Measurements from ENCODE around the gene MAPK1. TPM values are rescaled to one million over a fixed set of nuclear protein-coding genes. Genes with fewer than 3 reads are reported as not detected.

Gene MAPK1
- total RNA-seq, 1 experiment from 2014 or later = 53.6 TPM

DNA sequence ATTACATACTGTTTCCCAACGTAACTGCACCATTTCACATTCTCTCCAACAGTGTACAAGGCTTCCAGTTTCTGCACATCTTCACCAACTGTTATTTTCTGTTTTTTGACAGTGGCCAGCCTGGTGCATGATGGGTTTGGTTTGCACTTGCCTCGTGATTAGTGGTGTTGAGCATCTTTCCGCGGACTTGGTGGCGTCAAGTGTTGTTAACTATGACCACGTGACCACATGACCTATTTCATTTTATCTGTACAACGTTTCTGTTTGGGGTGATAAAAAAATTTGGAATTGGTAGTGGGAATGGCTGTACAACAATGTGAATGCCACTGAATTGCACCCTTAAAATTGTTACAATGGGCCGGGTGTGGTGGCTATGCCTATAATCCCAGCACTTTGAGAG lies 129.4 kb downstream of the MAPK1 start:
- Histone ChIP-seq H4K20me1 (ENCODE audit: insufficient read depth, low read depth, low read length) (no peaks in the 10 kb centered on the region), H3K36me3 (ENCODE audit: insufficient read depth, low read length) (no peaks in the 10 kb centered on the region), H3K4me1 (ENCODE audit: low read length) (peaks cover 10% of the 10 kb centered on the region), H3K9me3 (ENCODE audit: low read length) (no peaks in the 10 kb centered on the region), H3K79me2 (ENCODE audit: low read length) (no peaks in the 10 kb centered on the region), H3K9me2 (replicated peaks; ENCODE audit: insufficient read depth, low read length) (no peaks in the 10 kb centered on the region), H3K27ac (ENCODE audit: low read length) (no peak overlapping the region), H3K4me2 (ENCODE audit: low read depth, low read length, poor library complexity, severe bottlenecking) (no peak overlapping the region), H3K27me3 (ENCODE audit: low read length) (no peaks in the 10 kb centered on the region), H3K9ac (ENCODE audit: low read length) (no peak overlapping the region), H2AFZ (ENCODE audit: low read length) (no peak overlapping the region), H3K4me3 (ENCODE audit: low read length) (no peak overlapping the region)
- DNase-seq = no peak

GRCh38 chr22:21736948-21737347 lies 130.5 kb downstream of the MAPK1 start:
- Histone ChIP-seq H4K20me1 (ENCODE audit: insufficient read depth, low read depth, low read length) (no peaks in the 10 kb centered on the region), H2AFZ (ENCODE audit: low read length) (no peak overlapping the region), H3K27ac (ENCODE audit: low read length) (no peak overlapping the region), H3K9me2 (replicated peaks; ENCODE audit: insufficient read depth, low read length) (no peaks in the 10 kb centered on the region), H3K4me2 (ENCODE audit: low read depth, low read length, poor library complexity, severe bottlenecking) (no peak overlapping the region), H3K27me3 (ENCODE audit: low read length) (no peaks in the 10 kb centered on the region), H3K4me1 (ENCODE audit: low read length) (peaks cover 10% of the 10 kb centered on the region), H3K9ac (ENCODE audit: low read length) (no peak overlapping the region), H3K4me3 (ENCODE audit: low read length) (no peak overlapping the region), H3K9me3 (ENCODE audit: low read length) (no peaks in the 10 kb centered on the region), H3K36me3 (ENCODE audit: insufficient read depth, low read length) (no peaks in the 10 kb centered on the region), H3K79me2 (ENCODE audit: low read length) (no peaks in the 10 kb centered on the region)
- no peak for DNase-seq

DNA sequence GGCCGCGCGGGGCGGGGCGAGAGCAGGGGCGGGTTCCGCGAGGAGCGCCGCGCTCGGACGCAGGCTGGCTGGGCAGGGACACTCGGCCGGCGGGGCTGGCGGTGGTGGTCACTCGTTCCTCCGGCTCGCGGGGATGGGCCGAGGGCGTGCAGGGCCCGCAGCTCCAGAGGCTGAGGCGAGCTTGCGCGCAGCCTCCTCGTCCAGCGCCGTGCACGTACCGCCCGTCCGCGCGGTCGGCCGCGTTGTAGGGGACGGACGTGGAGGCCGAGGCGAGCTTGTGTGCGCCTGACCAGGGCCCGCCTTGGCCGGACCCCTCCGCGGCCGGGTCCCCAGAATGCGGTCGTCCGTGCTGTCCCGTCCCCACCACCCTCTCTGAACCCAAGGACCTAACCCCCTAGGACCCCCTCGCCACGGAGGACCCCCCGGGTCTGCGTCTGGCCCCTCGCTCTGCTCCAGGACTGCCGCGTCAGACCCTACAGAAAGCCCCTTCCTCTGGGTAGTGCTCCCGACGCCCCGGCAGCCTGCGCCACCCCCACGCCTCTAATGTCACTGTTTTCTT lies 131.3 kb downstream of the MAPK1 start:
- H3K4me3 ChIP-seq (ENCODE audit: low read length) = no peak overlapping the region
- peaks cover 10% of the 10 kb centered on the region for H3K4me1 ChIP-seq (ENCODE audit: low read length)
- H3K27ac ChIP-seq (ENCODE audit: low read length) = no peak overlapping the region
- no peak overlapping the region for H3K9ac ChIP-seq (ENCODE audit: low read length)
- DNase-seq = no peak
- no peaks in the 10 kb centered on the region for H3K9me2 ChIP-seq (replicated peaks; ENCODE audit: insufficient read depth, low read length)
- H3K4me2 ChIP-seq (ENCODE audit: low read depth, low read length, poor library complexity, severe bottlenecking) = no peak overlapping the region
- H3K79me2 ChIP-seq (ENCODE audit: low read length) = no peaks in the 10 kb centered on the region
- no peak overlapping the region for H2AFZ ChIP-seq (ENCODE audit: low read length)
- H3K36me3 ChIP-seq (ENCODE audit: insufficient read depth, low read length) = no peaks in the 10 kb centered on the region
- H4K20me1 ChIP-seq (ENCODE audit: insufficient read depth, low read depth, low read length) = no peaks in the 10 kb centered on the region
- H3K9me3 ChIP-seq (ENCODE audit: low read length) = no peaks in the 10 kb centered on the region
- no peaks in the 10 kb centered on the region for H3K27me3 ChIP-seq (ENCODE audit: low read length)

- Histone ChIP-seq H3K27me3 (ENCODE audit: low read length) (no peaks in the 10 kb centered on the region), H3K4me1 (ENCODE audit: low read length) (peaks cover 10% of the 10 kb centered on the region), H3K4me2 (ENCODE audit: low read depth, low read length, poor library complexity, severe bottlenecking) (peak within 1 kb of the TSS; percentile 90), H3K9me3 (ENCODE audit: low read length) (no peaks in the 10 kb centered on the region), H3K27ac (ENCODE audit: low read length) (no peak within 1 kb of the TSS), H3K9ac (ENCODE audit: low read length) (peak within 1 kb of the TSS; percentile 60), H3K79me2 (ENCODE audit: low read length) (no peaks in the 10 kb centered on the region), H3K4me3 (ENCODE audit: low read length) (peak within 1 kb of the TSS; percentile 64), H3K36me3 (ENCODE audit: insufficient read depth, low read length) (no peaks in the 10 kb centered on the region), H2AFZ (ENCODE audit: low read length) (peak within 1 kb of the TSS; percentile 91), H3K9me2 (replicated peaks; ENCODE audit: insufficient read depth, low read length) (no peaks in the 10 kb centered on the region), H4K20me1 (ENCODE audit: insufficient read depth, low read depth, low read length) (no peaks in the 10 kb centered on the region)
- DNase-seq = peak; percentile 96
Measured at GRCh38 chr22:21735200-21736083, 132.0 kb downstream of the MAPK1 start, which contains the start of gene YPEL1. TSS of gene YPEL1 (minus strand) at chr22:21735794. CDS start at chr22:21710744, 25,050 bp downstream.

- H3K9me2 ChIP-seq (replicated peaks; ENCODE audit: insufficient read depth, low read length) = no peaks in the 10 kb centered on the region
- peak overlapping the region; percentile 90 for H3K4me2 ChIP-seq (ENCODE audit: low read depth, low read length, poor library complexity, severe bottlenecking)
- peak overlapping the region; percentile 60 for H3K9ac ChIP-seq (ENCODE audit: low read length)
- H3K9me3 ChIP-seq (ENCODE audit: low read length) = no peaks in the 10 kb centered on the region
- no peaks in the 10 kb centered on the region for H4K20me1 ChIP-seq (ENCODE audit: insufficient read depth, low read depth, low read length)
- peaks cover 10% of the 10 kb centered on the region for H3K4me1 ChIP-seq (ENCODE audit: low read length)
- H3K4me3 ChIP-seq (ENCODE audit: low read length) = peak overlapping the region; percentile 64
- no peak for DNase-seq
- no peaks in the 10 kb centered on the region for H3K36me3 ChIP-seq (ENCODE audit: insufficient read depth, low read length)
- H3K79me2 ChIP-seq (ENCODE audit: low read length) = no peaks in the 10 kb centered on the region
- peak overlapping the region; percentile 91 for H2AFZ ChIP-seq (ENCODE audit: low read length)
- no peaks in the 10 kb centered on the region for H3K27me3 ChIP-seq (ENCODE audit: low read length)
- no peak overlapping the region for H3K27ac ChIP-seq (ENCODE audit: low read length)
Measured at GRCh38 chr22:21734540-21735199, 132.8 kb downstream of the MAPK1 start.

GRCh38 chr22:21731503-21731902 lies 135.9 kb downstream of the MAPK1 start:
- no peaks in the 10 kb centered on the region for H3K9me2 ChIP-seq (replicated peaks; ENCODE audit: insufficient read depth, low read length)
- no peaks in the 10 kb centered on the region for H3K9me3 ChIP-seq (ENCODE audit: low read length)
- H4K20me1 ChIP-seq (ENCODE audit: insufficient read depth, low read depth, low read length) = no peaks in the 10 kb centered on the region
- H3K9ac ChIP-seq (ENCODE audit: low read length) = no peak overlapping the region
- peaks cover 10% of the 10 kb centered on the region for H3K4me1 ChIP-seq (ENCODE audit: low read length)
- no peak overlapping the region for H2AFZ ChIP-seq (ENCODE audit: low read length)
- H3K27ac ChIP-seq (ENCODE audit: low read length) = no peak overlapping the region
- H3K27me3 ChIP-seq (ENCODE audit: low read length) = no peaks in the 10 kb centered on the region
- no peaks in the 10 kb centered on the region for H3K36me3 ChIP-seq (ENCODE audit: insufficient read depth, low read length)
- DNase-seq = no peak
- H3K4me2 ChIP-seq (ENCODE audit: low read depth, low read length, poor library complexity, severe bottlenecking) = no peak overlapping the region
- no peaks in the 10 kb centered on the region for H3K79me2 ChIP-seq (ENCODE audit: low read length)
- H3K4me3 ChIP-seq (ENCODE audit: low read length) = no peak overlapping the region

DNA sequence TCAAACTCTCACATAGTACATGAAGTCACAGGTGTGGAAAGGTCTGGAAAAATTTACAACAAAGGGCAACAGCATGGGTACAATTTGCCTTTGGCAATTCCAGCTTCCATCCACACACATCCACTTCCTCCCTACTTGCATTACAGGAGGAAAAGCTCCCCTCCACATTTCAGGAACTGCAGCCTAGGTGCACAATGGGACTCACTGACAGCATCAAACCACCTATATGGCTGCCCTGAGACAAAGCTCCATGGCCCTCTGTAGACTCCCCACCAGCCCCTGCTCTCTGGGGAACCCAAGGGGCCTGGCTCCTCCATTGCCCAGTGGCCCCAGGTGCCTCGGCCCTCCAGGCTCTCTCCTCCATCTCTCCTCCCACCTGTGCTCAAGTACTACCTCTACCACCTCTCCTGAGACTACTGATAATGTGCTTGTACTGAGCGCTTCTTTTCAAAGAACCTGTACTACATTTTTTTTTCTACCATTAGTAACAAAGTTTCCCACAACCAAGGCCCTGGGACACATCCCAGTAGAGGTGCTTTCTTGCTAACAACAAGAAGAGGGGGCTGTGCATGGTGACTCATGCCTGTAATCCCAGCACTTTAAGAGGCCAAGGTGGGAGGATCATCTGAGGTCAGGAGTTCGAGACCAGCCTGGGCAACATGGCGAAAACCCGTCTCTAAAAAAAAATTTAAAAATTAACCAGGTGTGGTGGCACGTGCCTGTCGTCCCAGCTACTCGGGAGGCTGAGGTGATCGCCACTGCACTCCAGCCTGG lies 136.7 kb downstream of the MAPK1 start:
- Histone ChIP-seq H3K4me1 (ENCODE audit: low read length) (peaks cover 10% of the 10 kb centered on the region), H3K79me2 (ENCODE audit: low read length) (no peaks in the 10 kb centered on the region), H3K9me3 (ENCODE audit: low read length) (no peaks in the 10 kb centered on the region), H2AFZ (ENCODE audit: low read length) (no peak overlapping the region), H3K9ac (ENCODE audit: low read length) (no peak overlapping the region), H3K36me3 (ENCODE audit: insufficient read depth, low read length) (no peaks in the 10 kb centered on the region), H3K9me2 (replicated peaks; ENCODE audit: insufficient read depth, low read length) (no peaks in the 10 kb centered on the region), H4K20me1 (ENCODE audit: insufficient read depth, low read depth, low read length) (no peaks in the 10 kb centered on the region), H3K27me3 (ENCODE audit: low read length) (no peaks in the 10 kb centered on the region), H3K27ac (ENCODE audit: low read length) (no peak overlapping the region), H3K4me3 (ENCODE audit: low read length) (no peak overlapping the region), H3K4me2 (ENCODE audit: low read depth, low read length, poor library complexity, severe bottlenecking) (no peak overlapping the region)
- no peak for DNase-seq
